ENCODE data around the gene CSDE1.
A peak's percentile ranks its signal among the peaks of the same experiment; 100 is the strongest.

CSDE1 gene

DNA sequence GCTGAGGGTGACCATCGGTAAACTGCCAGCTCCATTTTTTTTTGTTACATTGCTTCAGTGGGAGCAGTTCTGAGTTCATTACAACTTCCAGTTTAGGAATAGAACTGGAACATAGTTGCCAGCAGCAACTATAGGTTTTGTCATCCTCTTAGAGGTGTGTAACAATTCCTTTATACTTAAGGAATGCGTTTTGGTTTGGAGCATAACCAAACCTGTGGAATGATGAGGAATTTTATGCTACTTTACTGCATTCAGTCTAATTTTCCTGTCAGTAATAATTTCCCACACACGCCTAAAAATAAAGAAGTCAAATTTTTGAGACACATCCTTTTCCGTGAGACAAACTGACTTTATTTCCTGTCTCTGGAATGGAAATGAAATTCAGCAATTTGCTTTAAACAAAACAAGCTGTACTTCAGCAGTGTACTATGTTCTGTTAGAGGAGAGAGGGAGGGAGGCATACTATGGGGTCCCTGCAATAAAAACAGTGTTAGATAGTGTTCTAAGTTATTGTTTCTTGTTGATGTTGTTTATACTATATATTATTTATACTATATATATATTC is 57.7 kb downstream of the CSDE1 start:
- DNase-seq, result no peak

DNA sequence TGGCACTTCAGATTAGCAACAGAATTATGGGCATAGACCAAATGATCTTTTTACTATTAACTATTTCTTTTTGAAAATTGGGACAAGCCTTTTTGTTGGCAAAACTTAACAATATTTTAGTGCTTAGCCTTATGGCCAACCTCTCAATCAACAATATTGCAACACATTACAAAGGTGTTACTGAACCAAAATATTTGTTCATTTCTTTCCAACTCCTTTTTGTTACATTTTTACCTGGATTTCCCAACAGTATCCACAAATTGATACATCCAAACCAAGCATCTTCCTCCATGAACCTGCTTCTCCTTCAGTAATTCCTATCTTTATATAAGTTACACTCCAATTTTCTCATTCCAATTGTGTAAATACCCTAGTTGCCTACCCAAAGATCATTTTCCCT is 61.0 kb downstream of the CSDE1 start:
- no peak for DNase-seq

DNA sequence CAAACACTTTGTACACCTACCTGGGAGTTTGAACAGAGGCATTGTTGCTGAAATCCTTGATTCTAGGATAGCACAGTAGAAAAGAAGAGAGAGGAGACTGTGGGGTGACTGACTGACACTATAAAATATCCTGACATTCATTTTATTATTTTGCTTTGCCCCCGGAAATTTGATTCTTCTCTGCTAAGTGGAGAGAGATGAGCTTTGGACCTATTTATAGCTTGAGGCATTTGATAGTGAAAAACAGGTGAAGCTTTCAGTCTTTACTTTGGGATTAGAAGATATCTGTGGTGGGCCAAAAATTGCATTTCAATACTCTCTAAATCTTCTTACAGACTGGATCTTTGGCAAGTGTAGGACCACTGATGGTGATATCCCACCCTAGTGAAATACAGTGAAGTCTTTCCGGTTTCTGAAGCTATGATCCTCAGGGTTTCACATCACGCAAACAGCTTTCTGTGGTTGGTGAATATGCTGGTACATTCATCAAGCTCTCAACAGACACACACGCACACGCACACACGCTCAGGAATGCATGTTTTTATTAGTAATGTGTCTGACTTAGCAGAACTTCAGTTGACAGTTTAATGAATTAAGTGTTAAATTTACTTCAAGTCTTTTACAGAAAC is 62.2 kb downstream of the CSDE1 start, which contains the start of gene AMPD1:
Gene AMPD1, minus strand, starts transcription at position 117 of the 629 bp plus-strand sequence. Its CDS starts 75 bp downstream, at position 42.
- peak; percentile 30 for DNase-seq

DNA sequence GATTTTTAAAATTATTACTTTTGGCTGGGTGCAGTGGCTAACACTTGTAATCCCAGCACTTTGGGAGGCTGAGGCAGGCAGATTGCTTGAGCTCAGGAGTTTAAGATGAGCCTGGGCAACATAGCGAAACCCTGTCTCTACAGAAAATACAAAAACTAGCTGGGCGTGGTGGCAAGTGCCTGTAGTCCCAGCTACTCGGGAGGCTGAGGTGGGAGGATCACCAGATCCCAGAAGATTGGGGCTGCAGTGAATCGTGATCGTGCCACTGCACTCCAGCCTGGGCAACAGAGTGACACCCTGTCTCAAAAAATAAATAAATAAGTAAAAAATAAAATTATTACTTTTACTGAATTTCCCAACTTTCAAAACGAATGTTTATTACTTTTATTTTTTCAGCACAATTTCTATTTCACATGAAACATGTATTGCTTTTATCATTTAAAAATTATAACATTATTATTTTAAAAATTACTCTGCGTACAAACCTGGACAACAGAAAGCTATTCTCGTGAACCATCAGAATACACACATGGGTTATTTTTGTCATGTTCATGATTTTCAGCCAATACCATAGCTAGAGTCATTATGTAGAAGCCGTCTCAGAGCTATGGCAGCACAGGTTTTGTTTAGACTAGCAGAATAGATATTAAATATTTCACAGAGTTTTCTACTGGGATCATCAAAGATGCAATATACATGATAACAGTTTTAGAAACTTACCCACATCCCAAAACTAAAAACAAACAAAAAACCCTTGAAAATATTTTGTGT is 63.1 kb downstream of the CSDE1 start:
- no peak for DNase-seq

DNA sequence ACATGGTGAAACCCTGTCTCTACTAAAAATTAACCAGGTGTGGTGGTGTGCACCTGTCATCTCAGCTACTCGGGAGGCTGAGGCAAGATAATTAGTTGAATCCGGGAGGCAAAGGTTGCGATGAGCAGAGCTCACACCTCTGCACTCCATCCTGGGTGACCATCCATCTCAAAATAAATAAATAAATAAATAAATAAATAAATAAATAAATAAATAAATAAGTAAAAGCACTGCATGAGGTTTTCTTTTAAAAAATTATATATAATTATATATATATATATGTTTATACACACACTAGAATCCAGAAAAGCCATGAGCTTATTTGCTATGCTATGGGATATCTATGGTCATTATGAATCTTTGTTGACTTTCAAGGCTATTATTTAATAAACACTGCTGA is 64.8 kb downstream of the CSDE1 start:
- DNase-seq, result no peak

DNA sequence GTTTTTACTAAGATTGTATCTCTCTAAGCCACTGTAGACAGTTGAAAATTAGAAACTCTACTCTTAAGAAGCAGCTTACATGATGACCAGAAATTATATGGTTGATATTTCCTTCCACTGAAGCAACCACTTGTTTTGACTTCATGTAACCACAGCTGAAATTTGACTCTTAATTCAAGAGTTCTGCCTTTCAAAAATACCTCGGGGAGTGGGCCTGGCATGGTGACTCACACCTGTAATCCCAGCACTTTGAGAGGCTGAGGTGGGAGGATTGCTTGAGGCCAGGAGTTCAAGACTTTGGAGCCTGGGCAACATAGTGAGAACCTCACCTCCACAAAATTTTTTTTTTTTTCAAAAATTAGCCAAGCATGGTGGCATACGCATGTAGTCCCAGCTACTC is 66.7 kb downstream of the CSDE1 start:
- no peak for DNase-seq

DNA sequence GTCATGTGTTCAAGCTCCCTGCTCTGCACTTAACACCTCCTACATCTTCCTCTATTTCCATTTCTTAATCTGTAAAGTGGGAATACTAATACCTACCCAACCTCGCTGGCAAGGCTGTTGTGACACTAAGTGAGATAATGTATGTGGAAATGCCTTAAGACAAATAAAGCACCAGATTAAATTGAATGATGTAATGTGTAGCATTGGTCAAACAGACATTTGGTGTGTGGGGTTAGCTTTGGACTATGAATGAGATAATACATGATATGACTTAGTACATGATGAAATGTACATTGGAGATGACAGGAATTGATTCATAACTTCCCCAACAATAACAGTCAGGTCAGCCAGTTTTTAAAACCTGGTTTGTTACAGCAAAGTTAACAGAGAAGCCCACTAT is 67.6 kb downstream of the CSDE1 start:
- no peak for DNase-seq

DNA sequence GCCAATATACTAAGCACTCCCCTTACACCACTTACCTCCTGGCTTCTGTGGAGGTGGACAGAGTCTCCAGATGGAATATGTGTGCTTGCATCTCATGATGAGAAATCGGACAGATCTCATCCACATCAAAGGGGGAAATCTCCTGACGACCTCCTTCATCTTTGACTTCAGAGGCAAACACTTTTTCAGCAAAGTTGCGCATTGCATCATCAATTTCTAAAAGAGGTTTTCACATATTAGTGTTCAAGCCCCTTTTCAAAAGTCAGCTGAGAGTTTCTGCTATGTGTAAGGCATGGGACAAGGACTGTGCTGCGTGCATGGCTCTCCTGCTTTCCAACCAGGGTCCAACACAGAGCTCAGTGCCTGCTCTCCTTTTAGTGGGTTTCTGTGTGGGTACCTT is 69.3 kb downstream of the CSDE1 start:
- no peak for DNase-seq

DNA sequence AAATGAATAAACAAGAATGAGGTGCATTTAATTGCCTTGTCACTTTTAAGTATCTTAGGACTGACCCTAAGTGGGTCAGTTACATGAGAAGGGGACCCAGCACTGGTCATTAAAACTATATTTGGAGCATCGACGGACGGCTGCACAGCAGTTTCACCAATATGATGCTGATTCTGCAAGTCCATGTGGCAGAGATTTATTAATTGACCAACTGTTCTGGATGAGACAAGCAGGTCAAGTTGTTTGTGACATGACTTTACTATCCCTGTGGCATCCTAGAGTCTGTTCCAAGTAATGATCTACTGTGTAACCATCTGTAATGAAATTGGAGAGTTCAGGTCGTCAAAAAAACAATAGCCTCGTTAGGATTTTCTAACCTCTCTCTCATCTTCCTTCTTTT is 71.9 kb downstream of the CSDE1 start:
- no peak for DNase-seq

DNA sequence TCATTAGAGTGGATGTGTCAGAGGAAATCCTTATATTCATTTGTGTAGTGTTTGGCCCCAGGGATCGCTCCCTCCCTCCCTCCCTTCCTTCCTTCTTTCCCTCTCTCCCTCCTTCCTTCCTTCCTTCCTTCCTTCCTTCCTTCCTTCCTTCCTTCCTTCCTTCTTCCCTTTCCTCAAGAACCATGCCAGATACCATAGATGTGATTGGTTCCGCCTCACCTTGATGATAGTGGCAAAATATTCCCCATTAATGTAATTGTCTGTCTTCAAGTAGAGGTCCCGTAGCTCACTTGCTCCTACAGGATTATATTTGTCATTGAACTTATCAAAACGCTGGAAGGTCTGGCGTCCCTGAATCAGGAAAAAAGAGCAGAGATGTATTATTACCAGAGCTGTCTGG is 80.1 kb downstream of the CSDE1 start:
- no peak for DNase-seq

DNA sequence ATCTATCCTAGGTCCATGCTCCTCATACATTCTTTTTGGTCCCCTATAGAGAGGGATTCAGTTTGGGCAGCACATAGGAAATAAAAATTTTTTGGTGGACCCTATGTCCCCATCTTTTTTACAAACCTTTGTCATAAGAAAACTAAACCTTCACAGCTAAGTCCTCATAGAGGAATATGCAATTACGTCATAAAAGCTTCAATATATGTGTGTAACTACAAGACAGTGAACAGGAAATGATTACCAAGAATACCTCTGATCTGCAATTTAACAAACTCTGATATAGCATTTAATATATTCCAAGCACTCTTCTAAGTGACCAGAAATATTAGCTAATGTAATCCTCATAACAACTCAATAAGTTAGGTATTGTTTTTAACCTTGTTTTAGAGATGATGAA is 81.7 kb downstream of the CSDE1 start:
- DNase-seq, result no peak

DNA sequence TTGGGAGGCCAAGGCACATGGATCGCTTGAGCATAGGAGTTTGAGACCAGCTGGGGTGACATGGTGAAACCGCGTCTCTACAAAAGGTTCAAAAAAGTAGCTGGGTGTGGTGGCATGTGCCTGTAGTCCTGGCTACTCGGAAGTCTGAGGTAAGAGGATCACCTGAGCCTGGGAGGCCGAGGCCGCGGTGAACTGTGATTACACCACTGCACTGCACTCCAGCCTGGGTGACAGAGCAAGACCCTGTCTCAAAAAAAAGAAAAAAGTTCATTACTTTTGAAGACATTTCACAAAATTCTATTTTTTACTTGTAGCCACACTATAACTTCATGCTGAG is 85.9 kb downstream of the CSDE1 start:
- no peak for DNase-seq

DNA sequence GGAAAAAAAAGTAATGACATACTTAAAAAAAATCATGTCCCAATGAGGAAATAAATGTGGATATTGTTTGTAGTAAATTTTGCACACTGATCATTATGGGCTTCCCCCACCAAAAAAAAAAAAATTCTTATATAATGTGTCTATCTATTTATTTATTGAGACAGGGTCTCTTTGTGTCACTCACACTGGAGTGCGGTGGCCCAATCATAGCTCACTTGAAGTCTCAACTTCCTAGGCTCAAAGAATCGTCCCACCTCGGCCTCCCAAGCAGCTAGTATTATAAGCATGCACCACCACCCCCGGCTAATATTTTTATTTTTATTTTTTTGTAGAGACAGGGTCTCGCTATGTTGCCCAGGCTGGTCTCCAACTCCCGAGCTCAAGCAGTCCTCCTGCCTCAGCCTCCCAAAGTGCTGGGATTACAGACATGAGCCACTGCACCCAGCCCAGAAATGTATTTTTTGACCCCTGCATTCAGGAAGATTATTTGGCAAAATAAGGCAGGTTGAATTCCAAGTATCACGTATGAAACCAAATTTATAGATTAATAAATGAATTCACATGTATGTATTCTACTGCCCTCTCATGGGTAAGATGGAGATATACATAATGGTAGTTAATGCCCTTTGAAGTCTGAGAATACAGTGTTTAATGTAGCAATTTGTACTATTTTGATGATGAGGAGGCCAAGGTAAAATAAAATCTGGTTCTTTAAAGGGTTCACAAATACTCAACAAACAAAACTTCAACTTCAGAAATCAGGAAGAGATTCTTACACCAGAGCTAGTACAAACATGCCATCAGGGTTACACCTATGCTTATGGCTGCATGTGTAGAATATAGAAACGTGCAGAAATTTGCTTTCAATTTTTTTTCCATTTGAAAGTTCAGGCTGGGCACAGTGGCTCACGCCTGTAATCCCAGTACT is 86.5 kb downstream of the CSDE1 start:
- no peak for DNase-seq

DNA sequence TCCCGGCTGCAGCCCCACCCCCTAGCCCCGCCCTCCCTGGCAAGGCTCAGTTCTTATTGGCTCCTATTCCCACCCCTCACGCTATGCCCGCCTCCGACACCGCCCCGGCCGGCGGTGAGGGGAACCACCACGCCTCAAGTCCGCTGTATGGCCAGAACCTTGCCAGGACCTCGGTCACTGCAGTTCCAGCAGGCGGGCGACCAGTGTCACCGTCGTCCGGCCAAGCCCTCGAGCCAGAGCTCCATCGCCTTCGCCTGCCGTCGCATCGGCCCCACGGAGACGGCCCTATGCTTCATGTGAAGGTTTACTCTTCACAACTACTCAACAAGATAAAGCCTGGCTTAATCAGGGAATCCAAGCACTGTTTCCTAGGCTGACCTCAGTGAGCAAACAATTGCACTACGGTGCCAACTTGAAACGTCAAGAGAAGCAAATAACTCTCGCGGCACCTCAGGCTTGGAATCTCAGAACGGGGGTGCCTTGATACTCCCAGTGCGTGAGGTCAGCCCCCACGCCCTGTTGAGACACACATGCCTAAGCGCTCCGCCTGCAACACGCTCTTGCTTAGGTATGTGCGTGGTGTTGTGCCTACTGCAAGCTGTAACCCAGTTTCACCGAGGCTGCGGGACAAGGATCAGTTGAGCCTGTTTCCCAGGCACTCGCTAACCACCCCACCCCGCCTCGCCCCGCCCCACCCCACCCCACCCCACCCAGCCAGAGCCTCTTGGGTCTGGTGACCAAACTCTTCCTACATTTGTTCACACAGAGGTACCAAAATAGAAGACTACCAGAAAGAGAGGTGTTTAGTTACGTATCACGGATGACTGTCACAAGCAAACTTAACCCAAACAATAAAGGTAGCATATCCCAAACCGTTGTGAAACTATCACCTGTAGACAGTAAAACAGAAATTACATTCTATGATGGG is 87.4 kb downstream of the CSDE1 start:
- peak; percentile 80 for DNase-seq

DNA sequence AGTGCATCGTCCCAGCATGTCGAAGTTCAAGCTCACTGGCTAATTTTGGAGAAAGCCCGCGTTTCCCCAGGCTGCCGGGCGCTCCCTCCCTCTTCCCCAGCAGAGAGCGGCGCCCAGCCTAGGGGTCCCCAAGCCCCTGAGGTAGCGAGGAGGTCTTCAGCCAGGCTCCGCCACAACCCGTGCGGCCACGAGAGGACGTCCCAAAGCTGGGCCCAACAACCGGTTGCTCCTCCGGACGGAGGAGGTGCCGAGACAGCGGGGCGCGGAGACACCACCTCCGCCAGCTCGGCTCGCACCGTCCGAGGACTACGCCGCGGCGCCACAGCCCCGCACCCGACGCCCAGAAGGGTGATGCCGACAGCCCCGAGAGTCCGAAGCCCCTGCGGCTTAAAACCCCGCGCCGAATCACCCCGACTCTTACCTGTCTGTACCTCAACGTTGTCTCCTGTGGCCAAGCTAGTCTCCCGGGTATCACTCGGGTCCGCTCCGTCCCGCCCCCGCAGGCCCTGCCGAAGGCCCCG is 88.2 kb downstream of the CSDE1 start, which contains the start of gene DENND2C:
Gene DENND2C, minus strand, starts transcription at position 488 of the 521 bp plus-strand sequence. CDS start 44,065 bp downstream, outside the sequence.
- DNase-seq, result no peak

DNA sequence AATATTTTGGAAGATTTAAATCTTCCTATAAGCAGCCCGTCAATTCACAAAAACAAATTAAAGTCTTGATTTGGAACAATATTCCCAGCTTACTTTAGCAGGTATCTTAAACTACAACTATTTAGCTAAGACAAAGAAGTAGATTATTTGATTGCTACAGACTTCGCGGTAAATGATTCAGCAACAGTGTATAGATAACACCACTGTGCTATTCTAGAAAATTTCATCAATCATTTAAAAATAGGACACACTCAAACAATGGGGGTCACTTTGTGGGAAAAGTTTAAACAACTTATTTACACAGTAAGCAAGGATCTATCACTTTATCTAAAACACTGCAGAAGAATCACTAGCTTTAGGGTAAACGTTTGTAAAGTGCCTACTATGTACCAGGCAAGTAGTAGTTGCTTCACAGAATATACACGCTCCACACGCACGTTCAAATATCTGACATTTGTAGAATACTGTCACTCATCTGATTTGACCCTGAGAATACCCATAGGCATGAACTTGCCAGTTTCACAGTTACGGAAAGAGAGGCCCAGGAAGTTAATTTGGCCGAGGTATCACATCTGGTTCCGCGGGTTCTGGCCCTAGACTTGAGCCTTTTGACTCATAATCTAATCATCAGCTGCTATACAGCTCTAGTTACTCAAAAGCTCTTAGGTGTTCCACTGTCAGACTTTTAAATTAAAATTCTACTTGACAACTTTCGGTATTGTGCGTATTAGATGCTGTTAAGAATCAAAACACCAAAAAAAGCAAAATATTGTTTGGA is 88.8 kb downstream of the CSDE1 start:
- DNase-seq, result no peak

DNA sequence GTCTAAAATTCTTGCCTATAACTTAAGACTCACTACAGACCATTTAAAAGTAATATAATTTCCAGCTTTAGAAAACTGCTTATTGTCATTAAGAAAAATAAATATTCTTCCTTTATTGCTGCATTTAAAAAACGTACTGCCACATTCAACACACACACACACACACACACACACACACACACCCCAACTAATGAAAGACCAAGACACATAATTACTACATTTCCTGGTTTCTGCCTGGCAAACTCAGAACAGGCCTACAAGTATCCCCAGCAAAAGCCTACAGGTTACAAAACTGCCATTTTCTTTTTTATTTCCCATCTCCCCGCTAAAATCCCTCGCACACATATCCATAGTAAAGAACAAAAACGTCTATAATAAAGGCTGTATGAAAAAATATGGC is 89.4 kb downstream of the CSDE1 start:
- DNase-seq, result no peak

DNA sequence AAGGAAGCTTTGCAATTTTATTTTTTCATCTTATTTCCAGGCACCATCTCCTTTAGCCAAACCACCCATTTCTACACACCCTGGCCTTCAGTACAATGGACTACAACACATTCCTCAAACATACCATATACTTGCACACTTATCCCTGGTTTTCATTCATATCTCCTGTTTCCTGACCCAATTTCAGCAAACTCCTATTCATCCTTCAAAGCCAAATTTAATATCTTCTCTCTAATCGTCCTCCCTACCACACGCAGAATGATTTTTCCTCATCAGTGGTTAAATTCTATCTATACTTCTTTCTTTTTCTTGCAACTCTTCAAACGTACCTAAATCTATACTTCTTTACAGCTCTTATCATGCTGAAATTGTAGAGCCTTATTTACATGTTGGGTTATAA is 90.8 kb downstream of the CSDE1 start:
- DNase-seq, result no peak

Data from RPMI8226 (cell line).